SK-N-MC (cell line): ENCODE results near the gene CXADR.

Source experiments
- EZH2 ChIP-seq: fragments of 200-600 bp; sonication (generic); IDR thresholded peaks from one replicate; pipeline ENCODE4 v1.6.1; 2017; ENCODE audit warnings: antibody characterized with exemption
- POLR2AphosphoS5 ChIP-seq: IDR thresholded peaks from 2 replicates; pipeline ENCODE4 v1.6.1; 2012; ENCODE audit warnings: mild to moderate bottlenecking, low read depth, low read length, borderline replicate concordance

DNA sequence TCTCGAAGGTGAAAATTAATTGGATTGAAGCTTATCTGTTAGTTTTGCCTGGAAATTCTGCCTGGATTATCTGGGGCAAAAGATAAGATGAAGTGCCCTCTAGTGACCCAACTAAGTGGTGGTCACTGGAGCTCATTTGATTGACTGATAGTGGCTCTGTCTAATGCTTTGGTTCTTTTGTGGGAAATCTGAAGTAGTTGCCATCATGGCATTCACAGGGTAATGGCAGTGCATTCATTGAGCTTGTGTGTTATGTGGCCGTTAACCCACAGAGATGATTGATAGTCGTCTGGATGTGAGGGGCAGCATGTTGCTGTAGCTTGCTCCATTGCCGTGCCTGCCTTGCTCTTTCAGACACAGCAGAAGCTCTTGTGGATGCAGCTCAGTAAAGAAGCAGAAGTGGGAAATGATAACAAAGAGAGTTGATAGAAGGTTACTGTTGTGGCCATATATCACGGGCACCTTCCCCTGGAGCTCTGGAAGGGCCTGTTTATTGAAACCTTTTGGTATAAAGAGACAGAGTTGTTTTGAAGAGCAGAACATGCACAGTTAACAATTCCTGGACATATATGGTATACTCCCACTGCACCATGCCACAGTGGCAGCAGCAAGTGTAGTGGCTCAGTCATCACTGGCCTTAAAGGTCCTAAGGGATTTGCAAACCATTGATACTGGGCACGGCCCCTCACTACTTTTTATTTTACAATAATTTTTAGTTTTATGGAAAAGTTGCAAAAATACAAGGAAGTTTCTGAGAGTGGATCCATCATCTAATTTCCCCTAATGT, 42.0 kb downstream of the CXADR start:
- no peak for TF ChIP-seq POLR2AphosphoS5
- TF ChIP-seq EZH2, result no peak
